Type B pancreatic cell (in vitro differentiated cells): ENCODE data around the gene PLP1. TPM values are rescaled to one million over a fixed set of nuclear protein-coding genes. Genes with fewer than 3 reads are reported as not detected.

Experiments
- DNase-seq: peaks from one replicate; pipeline ENCODE4 v3.0.0; 2021; ENCODE audit warnings: mixed read lengths; ENCODE audit not compliant: unreplicated experiment; ENCODE audit errors: extremely low spot score
- H3K27ac Mint-ChIP-seq: 2 replicates; pipeline ENCODE4 v1.8.0; 2021; ENCODE audit warnings: mild to moderate bottlenecking, mixed read lengths
- H3K27me3 Mint-ChIP-seq: 2 replicates; pipeline ENCODE4 v1.8.0; 2021; ENCODE audit warnings: mixed read lengths
- H3K36me3 Mint-ChIP-seq: 2 replicates; pipeline ENCODE4 v1.8.0; 2021; ENCODE audit warnings: mixed read lengths
- H3K4me1 Mint-ChIP-seq: one replicate; pipeline ENCODE4 v1.8.0; 2021; ENCODE audit warnings: mixed read lengths; ENCODE audit not compliant: unreplicated experiment
- H3K4me3 Mint-ChIP-seq: 2 replicates; pipeline ENCODE4 v1.8.0; 2021; ENCODE audit warnings: mild to moderate bottlenecking, mixed read lengths
- H3K9me3 Mint-ChIP-seq: 2 replicates; pipeline ENCODE4 v1.8.0; 2021; ENCODE audit warnings: mixed read lengths
- long read RNA-seq: library from polyadenylated mRNA; unstranded; transcript quantifications from one replicate; pipeline ENCODE4 v2.0.0, GENCODE V29; 2020
- total RNA-seq: library from RNA; stranded (reverse); gene quantifications from 2 replicates; pipeline ENCODE4 v1.2.1, GENCODE V29; 2021; ENCODE audit warnings: low replicate concordance
- TF ChIP-seq, protein P1 (sequence below): fragments of 200-600 bp; sonication (generic); conservative IDR thresholded peaks from 2 replicates; pipeline ENCODE4 v1.5.0; 2021; ENCODE audit warnings: antibody characterized with exemption, mild to moderate bottlenecking

PLP1 gene, protein sequence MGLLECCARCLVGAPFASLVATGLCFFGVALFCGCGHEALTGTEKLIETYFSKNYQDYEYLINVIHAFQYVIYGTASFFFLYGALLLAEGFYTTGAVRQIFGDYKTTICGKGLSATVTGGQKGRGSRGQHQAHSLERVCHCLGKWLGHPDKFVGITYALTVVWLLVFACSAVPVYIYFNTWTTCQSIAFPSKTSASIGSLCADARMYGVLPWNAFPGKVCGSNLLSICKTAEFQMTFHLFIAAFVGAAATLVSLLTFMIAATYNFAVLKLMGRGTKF
- total RNA-seq = 0.64 and 55.3 TPM in 2 replicates
- long read RNA-seq, transcript PLP1-221 (7 exons, 2,896 nt) = major isoform, 6 of 7 reads
- long read RNA-seq, partial matches to known transcripts = 0 of 7 reads
- long read RNA-seq, other reads (novel, unspliced or antisense) = 0 of 7 reads

DNA sequence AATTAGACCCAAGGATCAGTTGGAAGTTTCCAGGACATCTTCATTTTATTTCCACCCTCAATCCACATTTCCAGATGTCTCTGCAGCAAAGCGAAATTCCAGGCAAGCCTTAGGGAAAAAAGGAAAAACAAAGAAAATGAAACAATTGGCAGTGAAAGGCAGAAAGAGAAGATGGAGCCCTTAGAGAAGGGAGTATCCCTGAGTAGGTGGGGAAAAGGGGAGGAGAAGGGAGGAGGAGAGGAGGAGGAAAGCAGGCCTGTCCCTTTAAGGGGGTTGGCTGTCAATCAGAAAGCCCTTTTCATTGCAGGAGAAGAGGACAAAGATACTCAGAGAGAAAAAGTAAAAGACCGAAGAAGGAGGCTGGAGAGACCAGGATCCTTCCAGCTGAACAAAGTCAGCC, at the start of gene PLP1:
Gene PLP1 (plus strand): TSS at position 295 of the 400 bp plus-strand sequence. CDS start 156 bp downstream, outside the sequence.
- Mint-ChIP-seq H3K27me3 (peaks cover 17% of the 10 kb centered on the region), H3K4me1 (peaks cover 5% of the 10 kb centered on the region), H3K9me3 (no peaks in the 10 kb centered on the region), H3K4me3 (no peak within 1 kb of the TSS), H3K27ac (no peak within 1 kb of the TSS), H3K36me3 (no peaks in the 10 kb centered on the region)
- DNase-seq = no peak
- TF ChIP-seq, protein P1, sequence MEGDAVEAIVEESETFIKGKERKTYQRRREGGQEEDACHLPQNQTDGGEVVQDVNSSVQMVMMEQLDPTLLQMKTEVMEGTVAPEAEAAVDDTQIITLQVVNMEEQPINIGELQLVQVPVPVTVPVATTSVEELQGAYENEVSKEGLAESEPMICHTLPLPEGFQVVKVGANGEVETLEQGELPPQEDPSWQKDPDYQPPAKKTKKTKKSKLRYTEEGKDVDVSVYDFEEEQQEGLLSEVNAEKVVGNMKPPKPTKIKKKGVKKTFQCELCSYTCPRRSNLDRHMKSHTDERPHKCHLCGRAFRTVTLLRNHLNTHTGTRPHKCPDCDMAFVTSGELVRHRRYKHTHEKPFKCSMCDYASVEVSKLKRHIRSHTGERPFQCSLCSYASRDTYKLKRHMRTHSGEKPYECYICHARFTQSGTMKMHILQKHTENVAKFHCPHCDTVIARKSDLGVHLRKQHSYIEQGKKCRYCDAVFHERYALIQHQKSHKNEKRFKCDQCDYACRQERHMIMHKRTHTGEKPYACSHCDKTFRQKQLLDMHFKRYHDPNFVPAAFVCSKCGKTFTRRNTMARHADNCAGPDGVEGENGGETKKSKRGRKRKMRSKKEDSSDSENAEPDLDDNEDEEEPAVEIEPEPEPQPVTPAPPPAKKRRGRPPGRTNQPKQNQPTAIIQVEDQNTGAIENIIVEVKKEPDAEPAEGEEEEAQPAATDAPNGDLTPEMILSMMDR = no peak

DNA sequence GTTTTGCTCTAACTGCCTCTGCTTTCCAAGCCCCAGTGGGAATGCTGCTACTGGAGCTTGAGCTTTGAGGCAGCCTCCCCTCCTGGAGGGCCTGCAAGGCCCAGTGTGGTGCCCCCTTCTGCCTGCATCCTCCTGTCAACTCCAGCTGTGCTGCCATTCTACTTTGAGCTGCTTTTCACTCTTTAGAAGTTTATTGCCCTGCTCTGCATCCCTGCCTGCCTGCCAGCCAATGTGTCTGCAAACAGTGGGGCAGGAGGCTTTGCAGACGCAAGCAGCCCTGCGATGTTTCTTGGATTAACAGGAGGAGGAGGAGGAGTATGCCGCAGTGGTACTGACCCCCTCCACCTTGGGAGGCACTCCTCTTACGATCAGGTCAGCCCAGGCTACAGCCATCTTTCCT, 49.5 kb upstream of the PLP1 start:
- H3K4me3 Mint-ChIP-seq = no peak overlapping the region
- H3K27ac Mint-ChIP-seq = no peak overlapping the region
- H3K27me3 Mint-ChIP-seq = peaks cover 22% of the 10 kb centered on the region
- no peaks in the 10 kb centered on the region for H3K9me3 Mint-ChIP-seq
- TF ChIP-seq, protein P1 = no peak
- no peak for DNase-seq
- H3K36me3 Mint-ChIP-seq = no peaks in the 10 kb centered on the region
- peaks cover 12% of the 10 kb centered on the region for H3K4me1 Mint-ChIP-seq

DNA sequence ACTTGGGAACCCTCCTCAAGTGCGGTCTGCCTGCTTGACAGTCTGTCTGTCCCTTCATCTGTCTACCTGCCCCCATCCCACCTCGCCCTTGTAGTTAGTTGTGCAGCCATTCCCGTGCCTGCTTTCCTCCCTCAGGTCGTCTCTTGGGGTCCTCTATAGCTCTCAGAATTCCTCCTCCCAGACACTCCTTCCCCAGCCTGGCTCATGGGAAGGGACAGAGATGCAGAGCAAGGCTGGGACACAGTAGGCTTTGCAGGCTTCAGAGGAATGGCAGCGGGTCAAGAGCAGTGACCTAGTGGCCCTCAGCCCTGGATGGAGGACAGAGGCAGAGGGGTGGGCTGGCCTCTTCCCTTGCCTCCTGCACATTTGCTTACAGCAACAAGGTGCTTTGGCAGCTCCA, 47.6 kb upstream of the PLP1 start:
- Mint-ChIP-seq H3K4me3 (no peak overlapping the region), H3K4me1 (peaks cover 12% of the 10 kb centered on the region)

DNA sequence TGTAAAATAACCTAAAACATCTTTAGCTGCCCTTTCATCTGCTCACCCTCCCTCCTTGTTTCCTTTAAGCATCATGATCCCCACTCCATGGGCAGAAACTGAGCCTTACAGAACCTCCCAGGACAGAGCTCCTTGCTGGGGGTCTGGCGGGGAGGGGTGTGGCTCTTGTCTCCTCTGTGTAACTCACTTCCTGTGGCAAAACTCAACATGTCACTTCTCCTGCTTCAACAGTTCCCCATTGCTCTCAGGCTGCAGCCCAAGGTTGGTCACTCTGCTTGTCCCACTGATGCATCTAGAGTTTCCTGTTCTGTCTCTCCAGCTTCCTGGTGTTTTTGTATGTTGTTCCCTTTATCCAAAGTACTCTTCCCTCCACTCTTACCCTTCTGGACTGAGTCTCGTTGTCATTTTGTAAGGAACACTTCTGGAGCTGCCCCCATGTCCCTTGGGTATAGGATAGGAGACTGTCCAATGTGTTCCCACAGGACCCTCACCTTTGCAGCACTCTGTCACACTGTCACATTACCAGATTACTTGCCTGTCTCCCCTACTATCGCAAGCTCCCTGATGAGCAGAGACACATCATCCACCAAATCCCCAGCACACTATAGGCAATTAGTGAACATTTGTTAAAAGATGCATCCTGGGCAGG, 46.4 kb upstream of the PLP1 start:
- TF ChIP-seq, protein P1 = no peak
- peaks cover 23% of the 10 kb centered on the region for H3K27me3 Mint-ChIP-seq
- H3K4me1 Mint-ChIP-seq = peaks cover 12% of the 10 kb centered on the region
- no peaks in the 10 kb centered on the region for H3K9me3 Mint-ChIP-seq
- no peak overlapping the region for H3K27ac Mint-ChIP-seq
- H3K36me3 Mint-ChIP-seq = no peaks in the 10 kb centered on the region
- H3K4me3 Mint-ChIP-seq = no peak overlapping the region
- no peak for DNase-seq

More for the DNA sequence above, 47.6 kb upstream of the PLP1 start:
- TF ChIP-seq, protein P1 = no peak
- Mint-ChIP-seq H3K27ac (no peak overlapping the region), H3K9me3 (no peaks in the 10 kb centered on the region), H3K27me3 (peaks cover 23% of the 10 kb centered on the region), H3K36me3 (no peaks in the 10 kb centered on the region)
- DNase-seq = no peak

DNA sequence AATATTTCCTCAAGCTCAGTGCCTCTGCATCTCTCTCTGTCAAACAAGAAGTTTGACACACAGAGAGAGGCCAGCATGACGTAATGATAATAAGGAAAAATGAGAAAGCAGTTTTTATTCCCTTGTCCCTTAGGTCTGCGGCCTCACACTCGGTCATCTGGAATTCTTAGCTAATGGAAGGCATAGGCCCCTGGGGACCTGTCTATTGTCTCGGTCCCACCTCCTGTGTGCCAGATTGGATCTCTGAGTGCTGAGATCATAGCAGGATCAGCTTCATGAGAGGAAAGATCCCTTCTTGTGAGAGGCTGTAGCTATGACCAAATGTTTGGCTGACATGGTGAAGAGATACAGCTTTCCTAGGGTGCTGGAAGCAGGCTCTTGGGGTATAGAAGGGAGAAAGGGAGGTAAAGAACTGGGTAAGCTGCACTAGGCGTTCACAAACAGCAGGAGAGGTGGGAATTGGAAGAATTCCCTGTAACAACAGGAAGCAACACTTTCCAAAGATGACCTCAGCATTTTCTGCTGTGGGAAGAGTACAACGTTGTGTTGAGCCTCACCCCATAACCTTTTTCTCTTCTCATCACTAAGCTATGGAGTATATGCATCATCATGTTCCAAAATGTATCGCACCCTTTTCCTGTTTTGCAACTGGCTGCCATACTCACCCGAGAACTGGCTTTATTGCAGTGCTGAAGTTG, 45.7 kb upstream of the PLP1 start:
- no peak overlapping the region for H3K27ac Mint-ChIP-seq
- no peak overlapping the region for H3K4me3 Mint-ChIP-seq
- no peak for DNase-seq
- TF ChIP-seq, protein P1 = no peak
- no peaks in the 10 kb centered on the region for H3K36me3 Mint-ChIP-seq
- H3K27me3 Mint-ChIP-seq = peaks cover 19% of the 10 kb centered on the region
- peaks cover 12% of the 10 kb centered on the region for H3K4me1 Mint-ChIP-seq
- no peaks in the 10 kb centered on the region for H3K9me3 Mint-ChIP-seq
